ENCODE measurements around the gene CLDN22.

CLDN22 gene

DNA sequence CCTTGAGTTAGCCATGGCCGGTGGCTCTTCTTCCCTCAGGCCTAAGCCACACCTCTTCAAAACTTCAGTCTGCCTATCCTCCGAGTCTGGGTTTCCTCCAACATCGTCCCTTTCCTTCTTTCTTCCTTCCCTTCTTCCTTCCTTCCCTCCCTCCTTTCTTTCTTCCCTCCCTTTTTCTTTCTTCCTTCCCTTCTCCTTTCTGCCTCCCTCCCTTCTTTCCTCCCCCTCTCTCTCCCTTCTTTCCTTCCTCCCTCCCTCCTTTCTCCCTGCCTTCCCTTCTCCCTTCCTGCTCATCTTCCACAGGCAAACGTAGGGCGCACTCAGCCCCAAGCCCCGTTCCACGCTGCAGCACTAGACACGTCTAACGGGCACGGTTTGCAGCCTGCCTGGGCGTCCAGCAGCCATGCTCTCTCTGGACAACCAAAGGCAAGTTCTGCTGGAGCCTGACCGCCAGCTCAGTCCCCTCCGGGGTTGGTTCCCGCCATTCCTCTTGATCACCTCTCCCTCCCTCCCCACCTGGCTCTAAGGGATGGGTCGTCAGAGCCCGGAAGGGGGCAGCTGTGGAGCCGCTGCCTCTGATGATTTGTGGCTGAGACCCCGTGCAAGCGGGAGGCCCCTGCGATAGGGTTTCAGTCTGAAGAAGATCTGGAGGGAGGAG, 36.2 kb upstream of the CLDN22 start:
- no peak overlapping the region for H3K9ac ChIP-seq (ENCODE audit: low read length in 5 of 5)
- no peak overlapping the region for H3K4me3 ChIP-seq (ENCODE audit: low read depth in 1 of 5, low read length in 5 of 5)
- no peak overlapping the region for H3K27ac ChIP-seq (ENCODE audit: low read depth, low read length)
- H3K9me3 ChIP-seq (ENCODE audit: control insufficient read depth in 5 of 5, low read length in 5 of 5) = no peaks in the 10 kb centered on the region
- peaks cover 0 to 3% (median 0%) of the 10 kb centered on the region in 5 donors for H3K27me3 ChIP-seq (ENCODE audit: control insufficient read depth in 5 of 5, insufficient read depth in 4 of 5, low read length in 5 of 5)
- H3K4me1 ChIP-seq (ENCODE audit: control insufficient read depth in 5 of 5, insufficient read depth in 5 of 5, low read length in 5 of 5) = no peaks in the 10 kb centered on the region
- no peaks in the 10 kb centered on the region for H3K36me3 ChIP-seq (ENCODE audit: control insufficient read depth in 5 of 5, insufficient read depth in 5 of 5, low read length in 5 of 5)

DNA sequence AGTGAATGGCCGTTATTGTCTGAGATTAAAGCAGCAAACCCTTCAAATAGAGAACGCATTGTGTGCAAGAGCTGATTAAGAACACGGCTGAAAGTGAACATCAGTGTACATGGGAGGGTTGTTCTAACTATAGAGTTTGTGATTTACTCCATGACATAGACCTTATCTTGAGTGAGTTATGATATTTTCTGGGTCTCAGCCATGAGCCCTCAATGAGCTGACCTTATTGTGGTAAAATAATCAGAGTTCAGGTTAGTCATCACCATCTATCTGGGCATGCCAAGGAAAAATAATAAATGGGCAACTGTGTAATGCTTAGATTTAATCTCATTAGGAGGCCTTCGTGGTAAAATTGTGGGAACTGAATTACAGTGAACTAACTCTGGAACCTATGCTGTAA, 35.3 kb upstream of the CLDN22 start:
- Histone ChIP-seq H3K36me3 (ENCODE audit: control insufficient read depth in 5 of 5, insufficient read depth in 5 of 5, low read length in 5 of 5) (no peaks in the 10 kb centered on the region), H3K27me3 (ENCODE audit: control insufficient read depth in 5 of 5, insufficient read depth in 4 of 5, low read length in 5 of 5) (peaks cover 0 to 3% (median 0%) of the 10 kb centered on the region in 5 donors), H3K4me3 (ENCODE audit: low read depth in 1 of 5, low read length in 5 of 5) (no peak overlapping the region), H3K9me3 (ENCODE audit: control insufficient read depth in 5 of 5, low read length in 5 of 5) (no peaks in the 10 kb centered on the region), H3K27ac (ENCODE audit: low read depth, low read length) (no peak overlapping the region), H3K4me1 (ENCODE audit: control insufficient read depth in 5 of 5, insufficient read depth in 5 of 5, low read length in 5 of 5) (peaks cover 0 to 6% (median 0%) of the 10 kb centered on the region in 5 donors), H3K9ac (ENCODE audit: low read length in 5 of 5) (no peak overlapping the region)

DNA sequence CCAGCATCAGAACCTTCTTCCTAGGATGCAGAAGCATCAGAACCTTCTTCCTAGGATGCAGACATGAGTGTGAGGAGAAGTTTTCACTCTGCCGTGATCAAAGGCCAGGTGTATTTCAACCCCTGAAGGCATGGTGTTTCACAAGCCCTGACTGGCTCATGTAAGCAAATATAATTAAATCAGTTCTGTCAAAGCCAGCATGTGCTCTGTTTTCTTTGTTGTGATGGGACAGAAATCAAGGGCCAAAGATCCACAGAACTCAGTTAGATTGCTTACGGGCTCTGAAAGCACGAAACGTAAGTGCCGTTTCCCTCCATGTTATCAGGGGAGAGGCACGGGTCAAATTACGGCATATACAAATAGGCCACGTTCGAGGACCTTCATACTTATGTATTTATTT, 34.1 kb upstream of the CLDN22 start:
- peaks cover 0 to 3% (median 0%) of the 10 kb centered on the region in 5 donors for H3K27me3 ChIP-seq (ENCODE audit: control insufficient read depth in 5 of 5, insufficient read depth in 4 of 5, low read length in 5 of 5)
- no peak overlapping the region for H3K4me3 ChIP-seq (ENCODE audit: low read depth in 1 of 5, low read length in 5 of 5)
- no peaks in the 10 kb centered on the region for H3K36me3 ChIP-seq (ENCODE audit: control insufficient read depth in 5 of 5, insufficient read depth in 5 of 5, low read length in 5 of 5)
- no peaks in the 10 kb centered on the region for H3K9me3 ChIP-seq (ENCODE audit: control insufficient read depth in 5 of 5, low read length in 5 of 5)
- no peak overlapping the region for H3K9ac ChIP-seq (ENCODE audit: low read length in 5 of 5)
- peaks cover 0 to 9% (median 0%) of the 10 kb centered on the region in 5 donors for H3K4me1 ChIP-seq (ENCODE audit: control insufficient read depth in 5 of 5, insufficient read depth in 5 of 5, low read length in 5 of 5)
- no peak overlapping the region for H3K27ac ChIP-seq (ENCODE audit: low read depth, low read length)

DNA sequence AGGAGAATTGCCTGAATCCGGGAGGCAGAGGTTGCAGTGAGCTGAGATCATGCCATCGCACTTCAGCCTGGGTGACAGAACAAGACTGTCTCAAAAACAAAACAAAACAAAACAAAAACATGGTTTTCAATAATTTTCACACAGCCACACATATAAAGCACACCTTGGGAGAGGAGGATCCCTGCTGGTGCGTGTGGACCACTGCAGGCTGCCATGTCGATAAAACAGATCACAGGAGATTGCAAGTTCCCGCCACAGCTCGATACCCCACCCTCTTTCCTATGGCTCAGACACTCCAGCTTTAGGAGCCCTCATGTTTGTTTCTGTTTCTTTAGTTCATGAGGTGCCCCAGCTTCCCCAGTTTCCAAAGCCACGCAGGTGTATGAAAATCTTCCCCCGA, 33.5 kb upstream of the CLDN22 start:
- H3K9ac ChIP-seq (ENCODE audit: low read length in 5 of 5) = no peak overlapping the region
- no peak overlapping the region for H3K4me3 ChIP-seq (ENCODE audit: low read depth in 1 of 5, low read length in 5 of 5)
- no peaks in the 10 kb centered on the region for H3K36me3 ChIP-seq (ENCODE audit: control insufficient read depth in 5 of 5, insufficient read depth in 5 of 5, low read length in 5 of 5)
- H3K27ac ChIP-seq (ENCODE audit: low read depth, low read length) = no peak overlapping the region
- no peaks in the 10 kb centered on the region for H3K9me3 ChIP-seq (ENCODE audit: control insufficient read depth in 5 of 5, low read length in 5 of 5)
- H3K4me1 ChIP-seq (ENCODE audit: control insufficient read depth in 5 of 5, insufficient read depth in 5 of 5, low read length in 5 of 5) = peaks cover 0 to 13% (median 0%) of the 10 kb centered on the region in 5 donors
- H3K27me3 ChIP-seq (ENCODE audit: control insufficient read depth in 5 of 5, insufficient read depth in 4 of 5, low read length in 5 of 5) = peaks cover 0 to 3% (median 0%) of the 10 kb centered on the region in 5 donors

DNA sequence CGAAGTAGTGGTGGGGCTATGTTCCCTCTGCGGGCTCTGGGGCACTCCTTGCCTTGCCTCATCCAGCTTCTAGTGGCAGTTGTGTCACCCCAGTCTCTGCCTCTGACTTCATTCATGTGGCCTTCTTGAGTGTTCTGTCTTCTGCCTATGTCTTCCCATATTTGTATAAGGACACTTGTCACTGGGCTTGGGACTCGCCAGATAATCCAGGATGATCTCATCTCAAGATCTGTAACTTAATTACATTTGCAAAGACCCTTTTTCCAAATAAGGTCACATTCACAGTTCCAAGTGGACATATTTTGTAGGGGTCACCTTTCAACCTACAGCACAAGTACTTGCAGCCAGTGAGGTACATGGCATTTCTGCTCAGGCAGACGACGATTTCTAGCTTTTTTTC, 32.5 kb upstream of the CLDN22 start:
- no peak overlapping the region for H3K4me3 ChIP-seq (ENCODE audit: low read depth in 1 of 5, low read length in 5 of 5)
- H3K27ac ChIP-seq (ENCODE audit: low read depth, low read length) = no peak overlapping the region
- peaks cover 0 to 23% (median 4%) of the 10 kb centered on the region in 5 donors for H3K4me1 ChIP-seq (ENCODE audit: control insufficient read depth in 5 of 5, insufficient read depth in 5 of 5, low read length in 5 of 5)
- H3K27me3 ChIP-seq (ENCODE audit: control insufficient read depth in 5 of 5, insufficient read depth in 4 of 5, low read length in 5 of 5) = peaks cover 0 to 3% (median 0%) of the 10 kb centered on the region in 5 donors
- H3K9ac ChIP-seq (ENCODE audit: low read length in 5 of 5) = no peak overlapping the region
- H3K36me3 ChIP-seq (ENCODE audit: control insufficient read depth in 5 of 5, insufficient read depth in 5 of 5, low read length in 5 of 5) = no peaks in the 10 kb centered on the region
- no peaks in the 10 kb centered on the region for H3K9me3 ChIP-seq (ENCODE audit: control insufficient read depth in 5 of 5, low read length in 5 of 5)

DNA sequence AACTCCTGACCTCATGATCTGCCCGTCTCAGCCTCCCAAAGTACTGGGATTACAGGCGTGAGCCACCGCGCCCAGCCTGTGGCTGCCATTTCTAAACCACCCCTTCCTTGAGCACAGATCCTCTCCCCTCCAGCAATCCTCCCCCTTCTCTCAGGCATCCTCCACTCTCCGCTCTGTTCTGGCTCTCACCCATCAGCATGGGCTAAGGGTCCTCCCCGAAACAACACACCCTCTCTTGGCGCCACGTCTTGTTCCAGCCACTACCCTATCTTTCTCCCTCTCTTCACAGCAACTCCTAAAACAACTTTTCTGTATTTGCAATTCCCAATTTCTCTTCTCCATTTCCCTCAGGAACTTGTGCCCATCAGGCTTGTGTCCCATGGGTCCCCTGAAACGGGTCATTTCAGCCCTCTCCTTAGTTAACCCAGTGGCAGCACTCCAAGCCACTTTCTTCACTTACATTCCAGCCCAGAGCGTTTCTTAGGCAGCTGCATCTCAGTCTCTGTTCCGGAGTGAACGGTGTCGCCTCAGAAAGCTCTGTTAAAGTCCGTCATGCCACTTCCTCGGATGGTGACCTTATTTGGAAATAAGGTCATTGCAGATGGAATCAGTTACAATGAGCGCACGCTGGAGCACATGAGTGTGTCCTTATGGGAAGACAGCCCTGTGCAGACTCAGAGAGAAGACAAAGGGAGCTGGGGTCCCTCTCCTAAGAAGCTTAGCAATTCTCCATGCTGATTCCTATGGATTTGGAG, 30.4 kb upstream of the CLDN22 start:
- Histone ChIP-seq H3K36me3 (ENCODE audit: control insufficient read depth in 5 of 5, insufficient read depth in 5 of 5, low read length in 5 of 5) (no peaks in the 10 kb centered on the region), H3K9ac (ENCODE audit: low read length in 5 of 5) (no peak overlapping the region), H3K27me3 (ENCODE audit: control insufficient read depth in 5 of 5, insufficient read depth in 4 of 5, low read length in 5 of 5) (peaks cover 0 to 3% (median 0%) of the 10 kb centered on the region in 5 donors), H3K9me3 (ENCODE audit: control insufficient read depth in 5 of 5, low read length in 5 of 5) (no peaks in the 10 kb centered on the region), H3K27ac (ENCODE audit: low read depth, low read length) (no peak overlapping the region), H3K4me1 (ENCODE audit: control insufficient read depth in 5 of 5, insufficient read depth in 5 of 5, low read length in 5 of 5) (peaks cover 0 to 25% (median 5%) of the 10 kb centered on the region in 5 donors), H3K4me3 (ENCODE audit: low read depth in 1 of 5, low read length in 5 of 5) (peak overlapping the region in 1 of 5 donors; percentile 12)

DNA sequence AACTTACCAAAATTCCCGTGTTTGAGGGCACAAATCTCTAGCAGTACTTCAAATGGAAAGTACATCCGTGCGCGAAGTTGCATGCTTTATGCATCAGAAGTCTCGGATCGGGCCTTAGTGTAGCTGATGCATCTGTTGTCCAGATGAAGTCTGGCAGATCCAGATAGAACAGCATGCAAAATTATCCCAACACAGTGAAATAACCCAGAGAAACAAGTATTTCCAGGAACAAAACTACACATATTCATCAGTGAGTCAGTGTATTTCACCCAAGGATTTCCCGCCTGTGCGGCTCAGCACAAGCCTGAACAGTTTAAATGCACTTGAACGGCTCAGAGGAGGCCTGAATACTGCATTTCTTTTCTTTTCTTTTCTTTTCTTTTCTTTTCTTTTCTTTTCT, 29.6 kb upstream of the CLDN22 start:
- Histone ChIP-seq H3K27me3 (ENCODE audit: control insufficient read depth in 5 of 5, insufficient read depth in 4 of 5, low read length in 5 of 5) (peaks cover 0 to 3% (median 0%) of the 10 kb centered on the region in 5 donors), H3K27ac (ENCODE audit: low read depth, low read length) (no peak overlapping the region), H3K4me3 (ENCODE audit: low read depth in 1 of 5, low read length in 5 of 5) (no peak overlapping the region), H3K36me3 (ENCODE audit: control insufficient read depth in 5 of 5, insufficient read depth in 5 of 5, low read length in 5 of 5) (no peaks in the 10 kb centered on the region), H3K4me1 (ENCODE audit: control insufficient read depth in 5 of 5, insufficient read depth in 5 of 5, low read length in 5 of 5) (peaks cover 0 to 25% (median 5%) of the 10 kb centered on the region in 5 donors), H3K9ac (ENCODE audit: low read length in 5 of 5) (no peak overlapping the region), H3K9me3 (ENCODE audit: control insufficient read depth in 5 of 5, low read length in 5 of 5) (no peaks in the 10 kb centered on the region)

DNA sequence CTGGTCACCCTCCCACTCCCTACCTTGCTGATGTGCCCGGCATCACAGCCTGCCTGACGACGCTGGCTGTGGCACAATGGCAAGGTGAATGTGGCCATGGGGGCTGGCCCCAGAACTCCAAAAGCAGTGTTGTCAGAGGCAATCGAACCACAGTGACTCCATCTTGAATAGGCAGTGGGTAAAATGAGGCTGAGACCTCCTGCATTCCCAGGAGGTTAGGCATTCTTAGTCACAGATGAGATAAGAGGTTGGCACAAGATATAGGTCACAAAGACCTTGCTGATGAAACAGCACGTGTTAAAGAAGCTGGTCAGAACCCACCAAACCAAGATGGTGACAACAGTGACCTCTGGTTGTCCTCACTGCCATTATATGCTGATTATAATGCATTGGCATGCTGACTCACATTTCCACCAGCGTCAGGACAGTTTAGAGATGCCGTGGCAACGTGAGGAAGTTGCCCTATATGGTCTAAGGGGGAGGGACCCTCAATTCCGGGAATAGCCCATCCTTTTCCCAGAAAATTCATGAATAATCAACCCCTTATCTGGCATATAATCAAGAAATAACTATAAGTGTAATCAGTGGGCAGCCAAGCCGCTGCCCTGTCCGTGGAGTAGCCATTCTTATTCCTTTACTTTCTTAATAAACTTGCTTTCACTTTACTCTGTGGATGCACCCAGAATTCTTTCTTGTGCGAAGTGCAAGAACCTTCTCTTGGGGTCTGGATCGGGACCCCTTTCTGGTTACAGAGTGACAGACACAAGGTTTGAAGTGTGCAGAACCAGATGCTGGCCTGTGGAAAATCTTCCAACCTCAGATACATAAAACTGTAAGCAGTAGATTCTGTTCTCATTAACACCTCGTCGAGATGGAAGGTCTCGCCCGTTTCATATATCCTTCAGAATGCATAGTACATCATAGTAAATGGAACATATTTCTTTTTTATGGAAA, 28.9 kb upstream of the CLDN22 start:
- no peak overlapping the region for H3K27ac ChIP-seq (ENCODE audit: low read depth, low read length)
- H3K4me3 ChIP-seq (ENCODE audit: low read depth in 1 of 5, low read length in 5 of 5) = no peak overlapping the region
- no peaks in the 10 kb centered on the region for H3K36me3 ChIP-seq (ENCODE audit: control insufficient read depth in 5 of 5, insufficient read depth in 5 of 5, low read length in 5 of 5)
- H3K27me3 ChIP-seq (ENCODE audit: control insufficient read depth in 5 of 5, insufficient read depth in 4 of 5, low read length in 5 of 5) = peaks cover 0 to 3% (median 0%) of the 10 kb centered on the region in 5 donors
- peaks cover 0 to 25% (median 5%) of the 10 kb centered on the region in 5 donors for H3K4me1 ChIP-seq (ENCODE audit: control insufficient read depth in 5 of 5, insufficient read depth in 5 of 5, low read length in 5 of 5)
- H3K9me3 ChIP-seq (ENCODE audit: control insufficient read depth in 5 of 5, low read length in 5 of 5) = no peaks in the 10 kb centered on the region
- no peak overlapping the region for H3K9ac ChIP-seq (ENCODE audit: low read length in 5 of 5)

DNA sequence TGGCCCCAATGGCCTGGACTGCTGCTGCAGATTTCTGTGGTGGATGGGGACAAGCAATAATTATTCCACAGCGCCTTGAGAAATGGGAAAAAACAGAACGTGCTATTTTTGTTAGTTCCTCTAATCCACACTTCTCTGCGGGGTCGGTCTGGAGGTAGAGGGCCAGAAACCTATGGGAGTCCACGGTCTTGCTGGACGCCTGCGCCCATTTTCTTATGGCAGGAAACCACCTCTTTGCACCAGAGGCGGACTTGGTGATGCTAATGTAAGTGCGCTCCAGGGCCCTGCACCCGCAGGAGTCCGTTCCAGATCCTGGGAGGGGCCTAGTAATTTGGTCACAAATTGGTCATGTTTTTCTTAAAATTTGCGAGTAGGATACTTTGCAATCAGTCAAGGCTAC, 28.1 kb upstream of the CLDN22 start:
- H3K4me1 ChIP-seq (ENCODE audit: control insufficient read depth in 5 of 5, insufficient read depth in 5 of 5, low read length in 5 of 5) = peaks cover 0 to 32% (median 7%) of the 10 kb centered on the region in 5 donors
- H3K9ac ChIP-seq (ENCODE audit: low read length in 5 of 5) = no peak overlapping the region
- H3K4me3 ChIP-seq (ENCODE audit: low read depth in 1 of 5, low read length in 5 of 5) = peak overlapping the region in 1 of 5 donors; percentile 17
- peaks cover 0 to 3% (median 0%) of the 10 kb centered on the region in 5 donors for H3K27me3 ChIP-seq (ENCODE audit: control insufficient read depth in 5 of 5, insufficient read depth in 4 of 5, low read length in 5 of 5)
- no peaks in the 10 kb centered on the region for H3K36me3 ChIP-seq (ENCODE audit: control insufficient read depth in 5 of 5, insufficient read depth in 5 of 5, low read length in 5 of 5)
- no peak overlapping the region for H3K27ac ChIP-seq (ENCODE audit: low read depth, low read length)
- no peaks in the 10 kb centered on the region for H3K9me3 ChIP-seq (ENCODE audit: control insufficient read depth in 5 of 5, low read length in 5 of 5)

Data from subcutaneous abdominal adipose tissue (tissue), 5 donors.